Endodermal cell (in vitro differentiated cells): ENCODE results near the gene BCL11A. TPM values are rescaled to one million over a fixed set of nuclear protein-coding genes. Genes with fewer than 3 reads are reported as not detected.
A peak's percentile ranks its signal among the peaks of the same experiment; 100 is the strongest.

Experiments
- DNase-seq: peaks from one replicate; pipeline ENCODE4 v3.0.0-alpha.2; 2017
- H3K27ac ChIP-seq: 2 replicates; pipeline ENCODE4 v1.5.1; 2013; ENCODE audit warnings: mild to moderate bottlenecking, low read depth, low read length, moderate library complexity
- H3K27me3 ChIP-seq: 2 replicates; pipeline ENCODE4 v1.6.1; 2013; ENCODE audit warnings: mild to moderate bottlenecking, low read length, moderate library complexity; ENCODE audit not compliant: insufficient read depth, control insufficient read depth, poor library complexity, severe bottlenecking
- H3K36me3 ChIP-seq: 2 replicates; pipeline ENCODE4 v1.7.0; 2013; ENCODE audit warnings: mild to moderate bottlenecking, low read length, moderate library complexity; ENCODE audit not compliant: control insufficient read depth, insufficient read depth
- H3K4me1 ChIP-seq: one replicate; pipeline ENCODE4 v1.7.0; 2013; ENCODE audit warnings: low read length; ENCODE audit not compliant: control insufficient read depth, insufficient read depth
- H3K4me3 ChIP-seq: 2 replicates; pipeline ENCODE4 v1.5.1; 2013; ENCODE audit warnings: mild to moderate bottlenecking, low read length, moderate library complexity
- H3K9ac ChIP-seq: 2 replicates; pipeline ENCODE4 v1.6.1; 2013; ENCODE audit warnings: mild to moderate bottlenecking, low read length, moderate library complexity; ENCODE audit not compliant: poor library complexity, severe bottlenecking; ENCODE audit errors: extremely low read depth
- H3K9me3 ChIP-seq: 2 replicates; pipeline ENCODE4 v1.6.1; 2013; ENCODE audit warnings: mild to moderate bottlenecking, low read length, moderate library complexity; ENCODE audit not compliant: control insufficient read depth
- H3K27ac Mint-ChIP-seq: 2 replicates; pipeline ENCODE4 v1.8.0; 2020; ENCODE audit warnings: mixed read lengths
- H3K27me3 Mint-ChIP-seq: 2 replicates; pipeline ENCODE4 v1.8.0; 2021; ENCODE audit warnings: mild to moderate bottlenecking, mixed read lengths; ENCODE audit not compliant: insufficient read depth
- H3K36me3 Mint-ChIP-seq: 2 replicates; pipeline ENCODE4 v1.8.0; 2020; ENCODE audit warnings: low read depth, mixed read lengths
- H3K4me1 Mint-ChIP-seq: 2 replicates; pipeline ENCODE4 v1.8.0; 2020; ENCODE audit warnings: mixed read lengths
- H3K4me3 Mint-ChIP-seq: 2 replicates; pipeline ENCODE4 v1.8.0; 2020; ENCODE audit warnings: mild to moderate bottlenecking, moderate library complexity, mixed read lengths
- H3K9me3 Mint-ChIP-seq: 2 replicates; pipeline ENCODE4 v1.8.0; 2020; ENCODE audit warnings: mild to moderate bottlenecking, mixed read lengths
- WGBS, 2 experiments: methylation state at CpG; one replicate each; pipeline versions ENCODE4 v1.1.5 to v1.1.7; 2013; ENCODE audit warnings: missing lambda C conversion rate in 2 of 2, mixed read lengths in 1 of 2; ENCODE audit not compliant: insufficient coverage in 1 of 2, insufficient read length in 1 of 2; 5-methylcytosine and 5-hydroxymethylcytosine counted together
- total RNA-seq, 2 donors: library from RNA; stranded (reverse); fragmentation: NEBNext Ultra II Directional in 1 of 2; extraction: Animal tissue kit (Norgen Biotek cat#: 25700) in 1 of 2; gene quantifications; 2 replicates in 1 of 2; 3 replicates in 1 of 2; pipeline ENCODE4 v1.2.1, GENCODE V29; 2021
- TF ChIP-seq, protein P1 (sequence below): fragments of 200-600 bp; sonication (generic); conservative IDR thresholded peaks from 2 replicates; pipeline ENCODE4 v1.5.0; 2021; ENCODE audit warnings: antibody characterized with exemption, mild to moderate bottlenecking

BCL11A gene
- total RNA-seq, 2 donors from 2014 or later = 14.7 to 16.3 TPM

DNA sequence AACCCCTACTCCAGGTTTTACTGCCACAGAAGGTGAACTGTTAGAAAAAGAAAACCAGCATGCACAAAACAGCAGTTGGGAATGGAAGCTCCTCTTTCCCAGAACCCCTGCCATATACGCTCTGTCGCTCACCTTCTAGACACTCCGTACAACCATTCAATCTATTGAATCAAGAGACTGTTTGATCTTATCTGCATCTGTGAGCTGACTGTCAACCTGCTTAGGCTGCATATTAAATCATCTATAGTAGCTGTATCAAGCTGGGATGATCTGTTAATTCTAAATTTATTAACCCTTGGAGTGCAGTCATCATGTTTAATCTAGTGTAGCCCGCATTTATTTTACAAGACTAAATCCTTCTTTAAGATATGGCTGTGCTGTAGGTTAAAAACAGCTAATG, 13.6 kb upstream of the BCL11A start:
- Histone ChIP-seq H3K9me3 (no peaks in the 10 kb centered on the region), H3K4me1 (no peaks in the 10 kb centered on the region), H3K27ac (no peak overlapping the region), H3K36me3 (no peaks in the 10 kb centered on the region), H3K4me3 (no peak overlapping the region), H3K9ac (no peak overlapping the region), H3K27me3 (peaks cover 95% of the 10 kb centered on the region)
- Mint-ChIP-seq H3K4me1 (peaks cover 8% of the 10 kb centered on the region), H3K4me3 (no peak overlapping the region), H3K27ac (no peak overlapping the region), H3K27me3 (peaks cover 18% of the 10 kb centered on the region), H3K9me3 (no peaks in the 10 kb centered on the region), H3K36me3 (no peaks in the 10 kb centered on the region)
- no peak for DNase-seq
- 82 to 95% methylated on average over 2 to 4 of the region's 4 CpGs for WGBS, 2 experiments
- TF ChIP-seq, protein P1, sequence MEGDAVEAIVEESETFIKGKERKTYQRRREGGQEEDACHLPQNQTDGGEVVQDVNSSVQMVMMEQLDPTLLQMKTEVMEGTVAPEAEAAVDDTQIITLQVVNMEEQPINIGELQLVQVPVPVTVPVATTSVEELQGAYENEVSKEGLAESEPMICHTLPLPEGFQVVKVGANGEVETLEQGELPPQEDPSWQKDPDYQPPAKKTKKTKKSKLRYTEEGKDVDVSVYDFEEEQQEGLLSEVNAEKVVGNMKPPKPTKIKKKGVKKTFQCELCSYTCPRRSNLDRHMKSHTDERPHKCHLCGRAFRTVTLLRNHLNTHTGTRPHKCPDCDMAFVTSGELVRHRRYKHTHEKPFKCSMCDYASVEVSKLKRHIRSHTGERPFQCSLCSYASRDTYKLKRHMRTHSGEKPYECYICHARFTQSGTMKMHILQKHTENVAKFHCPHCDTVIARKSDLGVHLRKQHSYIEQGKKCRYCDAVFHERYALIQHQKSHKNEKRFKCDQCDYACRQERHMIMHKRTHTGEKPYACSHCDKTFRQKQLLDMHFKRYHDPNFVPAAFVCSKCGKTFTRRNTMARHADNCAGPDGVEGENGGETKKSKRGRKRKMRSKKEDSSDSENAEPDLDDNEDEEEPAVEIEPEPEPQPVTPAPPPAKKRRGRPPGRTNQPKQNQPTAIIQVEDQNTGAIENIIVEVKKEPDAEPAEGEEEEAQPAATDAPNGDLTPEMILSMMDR = no peak

DNA sequence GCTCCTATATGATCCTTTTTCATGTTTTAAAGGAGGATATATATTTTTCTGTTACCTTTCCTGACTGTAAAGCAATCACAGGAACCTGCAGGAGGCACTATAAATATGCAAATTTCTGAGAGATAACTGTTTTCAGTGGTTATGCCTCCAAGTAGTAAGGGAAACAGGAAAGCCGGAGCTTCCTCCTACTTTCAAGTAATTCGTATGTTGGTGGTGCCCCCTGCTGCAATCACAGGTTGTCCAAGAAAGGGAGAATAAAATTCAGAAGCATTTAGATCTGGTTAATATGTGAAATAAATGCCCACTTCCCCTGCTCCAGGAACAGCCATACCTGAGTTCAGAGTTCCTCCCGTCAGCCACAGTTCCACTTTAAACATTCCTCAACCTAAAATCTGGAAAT, 12.0 kb upstream of the BCL11A start:
- H3K27me3 ChIP-seq = peaks cover 92% of the 10 kb centered on the region
- 31 to 42% methylated on average over 2 to 3 of the region's 3 CpGs for WGBS, 2 experiments
- no peak overlapping the region for H3K27ac ChIP-seq

DNA sequence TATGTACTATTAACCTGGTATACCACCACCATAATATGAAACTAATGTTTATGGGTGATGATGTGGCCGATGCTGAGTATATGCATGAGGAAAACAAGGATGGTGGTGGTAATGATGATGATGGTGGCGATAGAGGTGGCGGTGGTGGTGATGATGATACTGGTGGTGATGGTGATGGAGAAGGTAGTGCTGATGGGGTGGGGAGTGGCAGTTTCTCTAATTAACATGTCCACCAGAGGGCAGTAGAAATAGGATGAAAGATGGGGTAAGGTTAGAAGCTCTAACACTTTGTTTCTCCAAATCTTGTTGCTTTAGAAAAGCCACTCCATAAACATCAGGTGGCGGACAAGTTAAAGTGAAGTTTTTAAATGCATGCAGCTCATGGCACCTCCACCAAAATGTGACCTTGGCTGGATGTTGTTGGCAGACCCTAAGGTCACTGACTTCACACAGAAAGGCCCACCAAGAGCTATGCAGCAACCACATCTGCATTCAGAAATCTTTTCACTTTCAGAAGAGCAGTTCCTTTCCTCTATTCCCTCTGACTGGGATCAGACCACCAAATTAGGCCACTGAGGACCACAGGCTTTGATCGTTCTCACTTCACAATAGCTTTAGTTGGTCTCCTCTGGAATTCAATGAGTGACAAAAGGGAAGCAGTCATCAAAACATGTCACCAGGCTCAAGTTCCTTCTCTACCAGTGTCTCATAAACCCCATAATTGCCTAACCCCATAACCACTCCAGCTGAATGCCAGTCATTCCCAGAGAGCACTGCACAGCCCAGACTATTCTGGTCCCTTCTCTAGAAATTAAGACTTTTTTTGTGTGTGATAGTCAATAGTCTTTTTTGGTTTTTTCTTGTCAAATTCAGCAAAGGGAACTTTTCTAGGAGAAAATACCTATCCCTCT, 7.5 kb upstream of the BCL11A start:
- Mint-ChIP-seq H3K4me1 (peaks cover 13% of the 10 kb centered on the region), H3K27ac (no peak overlapping the region), H3K27me3 (peaks cover 71% of the 10 kb centered on the region), H3K36me3 (no peaks in the 10 kb centered on the region), H3K4me3 (no peak overlapping the region), H3K9me3 (no peaks in the 10 kb centered on the region)
- TF ChIP-seq, protein P1 = peak; percentile 83
- Histone ChIP-seq H3K36me3 (no peaks in the 10 kb centered on the region), H3K9me3 (no peaks in the 10 kb centered on the region), H3K9ac (no peak overlapping the region), H3K4me3 (no peak overlapping the region), H3K27me3 (peaks cover 92% of the 10 kb centered on the region), H3K27ac (no peak overlapping the region), H3K4me1 (no peaks in the 10 kb centered on the region)
- no peak for DNase-seq
- 69 to 81% methylated on average over 4 to 5 of the region's 5 CpGs for WGBS, 2 experiments

More for the DNA sequence above, 12.0 kb upstream of the BCL11A start:
- Mint-ChIP-seq H3K36me3 (no peaks in the 10 kb centered on the region), H3K4me3 (no peak overlapping the region), H3K27ac (no peak overlapping the region), H3K4me1 (peaks cover 7% of the 10 kb centered on the region), H3K27me3 (peaks cover 29% of the 10 kb centered on the region), H3K9me3 (no peaks in the 10 kb centered on the region)
- Histone ChIP-seq H3K9ac (no peak overlapping the region), H3K9me3 (no peaks in the 10 kb centered on the region), H3K4me1 (no peaks in the 10 kb centered on the region), H3K36me3 (no peaks in the 10 kb centered on the region), H3K4me3 (no peak overlapping the region)
- no peak for DNase-seq
- TF ChIP-seq, protein P1 = peak; percentile 57
